Activated CD8-positive, alpha-beta T cell treated with anti-CD3 and anti-CD28 coated beads, Interleukin-2, amount 10 ng/mL, durations not matched to agents 7 days and 5 days (primary cell): ENCODE data around the gene WWOX. TPM values are rescaled to one million over a fixed set of nuclear protein-coding genes. Genes with fewer than 3 reads are reported as not detected.
A peak's percentile ranks its signal among the peaks of the same experiment; 100 is the strongest.

ENCODE experiments used
- ATAC-seq: fragments of 150-1000 bp; cut with Tn5 transposase; one replicate; pipeline ENCODE4 v1.10.0; 2021; ENCODE audit warnings: moderate library complexity
- CTCF ChIA-PET: fragments of 350-600 bp; sonication (Branson Sonifier 250); formaldehyde crosslinking; loops from one replicate; lab custom pipeline; 2021; ENCODE audit warnings: antibody characterized with exemption; lab: Charles Lee
- POLR2A ChIA-PET: fragments of 350-600 bp; sonication (Branson Sonifier 250); formaldehyde crosslinking; loops from one replicate; lab custom pipeline; 2021; ENCODE audit warnings: antibody characterized with exemption; lab: Charles Lee
- DNase-seq: peaks from one replicate; pipeline ENCODE4 v3.0.0-alpha.2; 2020
- H3K27ac Mint-ChIP-seq: one replicate; pipeline ENCODE4 v1.8.0; 2021; ENCODE audit warnings: mild to moderate bottlenecking, mixed read lengths
- H3K27me3 Mint-ChIP-seq: one replicate; pipeline ENCODE4 v1.8.0; 2021; ENCODE audit warnings: low read depth, mixed read lengths
- H3K36me3 Mint-ChIP-seq: one replicate; pipeline ENCODE4 v1.8.0; 2021; ENCODE audit warnings: low read depth, mixed read lengths
- H3K4me1 Mint-ChIP-seq: one replicate; pipeline ENCODE4 v1.8.0; 2021; ENCODE audit warnings: low read depth, mixed read lengths
- H3K4me3 Mint-ChIP-seq: one replicate; pipeline ENCODE4 v1.8.0; 2021; ENCODE audit warnings: mild to moderate bottlenecking, mixed read lengths
- H3K9me3 Mint-ChIP-seq: one replicate; pipeline ENCODE4 v1.8.0; 2022; ENCODE audit warnings: mixed read lengths; ENCODE audit not compliant: insufficient read depth
- total RNA-seq, 2 experiments: library from RNA; stranded (reverse); gene quantifications; one replicate each; pipeline ENCODE4 v1.2.3, GENCODE V29; 2021

WWOX gene
- total RNA-seq, 2 experiments from 2014 or later: 34.4 to 34.9 TPM

GRCh38 chr16:79164388-79164995, 1065.0 kb downstream of the WWOX start:
- Mint-ChIP-seq H3K9me3 (peaks cover 11% of the 10 kb centered on the region), H3K27ac (no peak overlapping the region), H3K4me3 (peak overlapping the region; percentile 16), H3K36me3 (peaks cover 4% of the 10 kb centered on the region), H3K4me1 (peaks cover 23% of the 10 kb centered on the region), H3K27me3 (no peaks in the 10 kb centered on the region)
- POLR2A ChIA-PET: interaction anchor here (0.5 kb wide), 1 partner anchor 274 kb away, joined by 3 read pairs; no protein-coding TSS in a partner anchor
- DNase-seq (no peak), ATAC-seq (no peak)
- CTCF ChIA-PET: interaction anchor here (0.7 to 1.4 kb wide), 3 partner anchors 9 to 394 kb away, joined by 3 read pairs; no protein-coding TSS in a partner anchor

GRCh38 chr16:79165079-79165478, 1065.6 kb downstream of the WWOX start:
- CTCF ChIA-PET: no interaction called here
- Mint-ChIP-seq H3K36me3 (peaks cover 4% of the 10 kb centered on the region), H3K27ac (no peak overlapping the region), H3K9me3 (peaks cover 11% of the 10 kb centered on the region), H3K4me1 (peaks cover 23% of the 10 kb centered on the region), H3K4me3 (no peak overlapping the region), H3K27me3 (no peaks in the 10 kb centered on the region)
- POLR2A ChIA-PET: no interaction called here
- DNase-seq (no peak), ATAC-seq (no peak)

DNA sequence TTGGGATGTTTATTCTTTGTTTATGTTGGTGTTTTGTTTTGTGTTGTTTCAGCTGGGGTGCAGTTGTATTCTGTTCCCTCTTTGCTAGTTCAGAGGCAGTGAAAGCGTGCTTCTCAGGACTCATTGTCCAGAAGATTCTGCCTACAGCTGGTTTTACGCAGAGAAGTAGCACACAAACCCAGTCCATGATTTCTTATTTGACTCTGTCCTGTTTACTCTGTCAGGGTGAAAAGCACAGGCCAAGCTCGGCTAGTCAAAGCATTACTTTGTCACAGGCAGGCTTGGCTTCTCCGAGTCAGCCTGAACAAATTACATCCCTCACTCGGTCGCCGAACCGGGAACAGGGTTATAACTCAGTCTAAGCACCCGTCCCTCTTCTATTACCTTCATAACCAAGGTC, 1066.1 kb downstream of the WWOX start:
- Mint-ChIP-seq H3K9me3 (peaks cover 11% of the 10 kb centered on the region), H3K4me3 (no peak overlapping the region), H3K4me1 (peaks cover 23% of the 10 kb centered on the region), H3K36me3 (peaks cover 4% of the 10 kb centered on the region), H3K27me3 (no peaks in the 10 kb centered on the region), H3K27ac (no peak overlapping the region)
- POLR2A ChIA-PET: no interaction called here
- ATAC-seq (no peak), DNase-seq (no peak)
- CTCF ChIA-PET: no interaction called here

DNA sequence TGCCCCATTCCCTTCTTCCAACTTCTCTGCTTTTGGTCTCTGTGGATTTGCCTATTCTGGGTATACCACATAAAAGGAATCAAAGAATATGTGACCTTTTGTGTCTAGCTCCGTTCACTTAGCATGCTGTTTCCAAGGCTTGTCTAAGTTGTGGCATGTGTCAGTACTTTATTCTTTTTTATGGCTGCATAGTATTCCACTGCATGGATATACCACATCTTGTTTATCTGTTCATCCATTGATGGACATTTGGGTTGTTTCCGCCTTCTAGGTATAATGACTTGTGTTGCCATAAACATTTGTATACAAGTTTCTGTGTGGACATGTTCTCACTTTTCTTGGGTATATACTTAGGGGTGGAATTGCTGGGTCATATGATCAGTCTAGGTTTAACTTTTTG, 1068.4 kb downstream of the WWOX start:
- peaks cover 2% of the 10 kb centered on the region for H3K27me3 Mint-ChIP-seq
- ATAC-seq (no peak), DNase-seq (no peak)
- POLR2A ChIA-PET: no interaction called here
- H3K27ac Mint-ChIP-seq: no peak overlapping the region
- H3K36me3 Mint-ChIP-seq: peaks cover 4% of the 10 kb centered on the region
- H3K4me3 Mint-ChIP-seq: no peak overlapping the region
- CTCF ChIA-PET: no interaction called here
- peaks cover 11% of the 10 kb centered on the region for H3K9me3 Mint-ChIP-seq
- peaks cover 22% of the 10 kb centered on the region for H3K4me1 Mint-ChIP-seq

DNA sequence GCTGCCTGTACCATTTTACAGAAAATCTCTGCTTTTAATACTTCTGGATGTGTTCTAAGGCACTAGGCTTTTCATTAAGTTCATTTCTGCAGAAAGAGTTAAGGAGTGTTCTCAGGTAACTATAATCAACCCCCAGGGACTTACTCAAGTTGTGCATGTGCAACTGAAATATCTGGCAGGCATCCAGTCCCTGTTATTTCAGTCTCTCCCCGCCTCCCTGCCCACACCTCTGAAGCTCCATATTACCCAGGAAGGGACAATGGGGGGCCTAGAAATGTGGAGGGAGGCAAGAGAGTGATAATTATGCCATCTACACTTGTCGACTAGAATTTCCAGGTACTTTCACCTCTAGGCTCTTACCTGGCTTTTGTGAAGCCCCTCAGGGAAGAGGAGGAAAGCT, 1068.9 kb downstream of the WWOX start:
- H3K27ac Mint-ChIP-seq: no peak overlapping the region
- no peak for ATAC-seq
- no peak overlapping the region for H3K4me3 Mint-ChIP-seq

DNA sequence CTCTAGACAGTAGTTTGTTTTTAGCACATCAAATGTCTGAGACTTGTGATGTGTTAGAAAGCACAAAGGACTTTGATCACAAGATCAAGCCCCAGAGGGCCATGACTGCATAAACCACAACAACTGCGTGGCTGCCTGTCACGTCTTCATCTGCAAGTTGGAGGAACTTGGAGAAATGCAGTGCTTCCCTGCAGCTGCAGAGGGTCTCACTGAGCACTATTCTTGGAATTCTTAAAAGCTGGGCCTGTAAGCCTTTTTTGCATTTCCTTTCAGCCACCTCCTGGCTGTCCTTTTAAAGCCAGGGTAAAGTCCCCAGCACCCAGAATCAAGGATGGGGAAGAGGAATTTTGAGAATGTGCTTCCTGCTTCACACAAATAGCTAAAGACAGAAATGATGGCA, 1069.8 kb downstream of the WWOX start:
- CTCF ChIA-PET: no interaction called here
- no peak overlapping the region for H3K27ac Mint-ChIP-seq
- DNase-seq (peak; percentile 53), ATAC-seq (peak; percentile 68)
- POLR2A ChIA-PET: no interaction called here
- H3K27me3 Mint-ChIP-seq: peaks cover 2% of the 10 kb centered on the region
- H3K36me3 Mint-ChIP-seq: peaks cover 4% of the 10 kb centered on the region
- peaks cover 14% of the 10 kb centered on the region for H3K4me1 Mint-ChIP-seq
- H3K9me3 Mint-ChIP-seq: peaks cover 11% of the 10 kb centered on the region
- no peak overlapping the region for H3K4me3 Mint-ChIP-seq

More for the DNA sequence above, 1068.9 kb downstream of the WWOX start:
- no peak for DNase-seq
- peaks cover 11% of the 10 kb centered on the region for H3K9me3 Mint-ChIP-seq
- peaks cover 20% of the 10 kb centered on the region for H3K4me1 Mint-ChIP-seq
- peaks cover 4% of the 10 kb centered on the region for H3K36me3 Mint-ChIP-seq
- POLR2A ChIA-PET: no interaction called here
- CTCF ChIA-PET: no interaction called here
- peaks cover 2% of the 10 kb centered on the region for H3K27me3 Mint-ChIP-seq

DNA sequence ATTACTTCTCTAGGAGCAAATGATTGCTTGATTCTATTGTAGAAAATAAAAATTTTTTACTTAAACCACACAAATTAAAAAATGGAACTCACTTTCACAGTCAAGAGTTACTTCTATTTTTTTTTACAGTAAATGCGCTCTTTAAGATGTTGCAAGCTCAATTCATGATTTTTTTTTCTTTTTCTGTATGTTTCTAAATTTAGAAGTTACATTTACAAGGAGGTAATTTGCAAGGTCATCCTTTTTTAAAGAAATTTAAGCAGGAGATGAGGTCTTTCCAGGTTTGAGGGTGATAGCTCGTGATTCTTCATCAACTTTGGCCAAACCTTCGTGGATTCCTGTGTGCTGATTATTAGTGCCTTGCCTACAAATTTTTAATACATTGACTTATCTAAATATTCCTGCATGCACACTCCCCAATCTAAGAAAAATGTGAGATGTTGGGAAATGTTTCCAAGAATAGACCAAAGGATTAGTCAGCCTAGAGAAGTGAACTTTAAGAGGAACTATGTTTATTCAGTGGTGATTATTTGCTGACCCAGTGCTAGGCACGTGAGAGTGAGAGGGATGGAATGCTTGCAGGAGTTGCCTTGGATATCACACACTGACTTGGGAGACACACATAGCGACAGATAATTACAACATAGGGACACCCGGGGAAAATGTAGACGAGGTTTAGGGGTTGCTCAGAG, 1071.2 kb downstream of the WWOX start:
- Mint-ChIP-seq H3K4me1 (peaks cover 12% of the 10 kb centered on the region), H3K36me3 (peaks cover 4% of the 10 kb centered on the region), H3K27me3 (peaks cover 4% of the 10 kb centered on the region), H3K4me3 (no peak overlapping the region), H3K27ac (no peak overlapping the region), H3K9me3 (peaks cover 11% of the 10 kb centered on the region)
- ChIA-PET POLR2A (no interaction called here), CTCF (no interaction called here)
- DNase-seq: no peak
- ATAC-seq: no peak

DNA sequence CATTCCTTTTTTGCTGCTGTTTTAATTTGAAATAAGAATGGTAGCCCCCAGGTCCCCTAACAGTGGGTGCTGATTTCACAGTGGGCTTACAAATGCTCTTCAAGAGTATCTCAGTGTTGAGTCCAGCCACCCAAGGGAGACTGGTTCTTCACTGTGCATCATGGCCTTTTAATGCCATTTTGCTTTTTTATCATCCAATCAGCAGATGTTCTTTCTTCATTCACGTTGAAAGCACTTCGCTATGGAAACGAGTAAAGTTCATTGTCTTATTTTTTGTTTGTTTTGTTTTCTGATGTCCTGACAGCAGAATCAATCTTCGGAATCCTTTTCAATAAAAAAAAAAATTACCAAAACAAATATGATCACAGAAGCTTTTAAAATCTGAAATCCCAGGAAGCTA, 1072.0 kb downstream of the WWOX start:
- Mint-ChIP-seq H3K27me3 (peaks cover 6% of the 10 kb centered on the region), H3K9me3 (peaks cover 15% of the 10 kb centered on the region), H3K4me3 (no peak overlapping the region), H3K4me1 (peaks cover 14% of the 10 kb centered on the region), H3K27ac (no peak overlapping the region), H3K36me3 (peaks cover 4% of the 10 kb centered on the region)
- POLR2A ChIA-PET: no interaction called here
- CTCF ChIA-PET: no interaction called here
- no peak for ATAC-seq
- no peak for DNase-seq

GRCh38 chr16:79171931-79172705, 1072.7 kb downstream of the WWOX start:
- Mint-ChIP-seq H3K27ac (no peak overlapping the region), H3K27me3 (peaks cover 9% of the 10 kb centered on the region), H3K36me3 (peaks cover 6% of the 10 kb centered on the region), H3K4me3 (no peak overlapping the region), H3K9me3 (peaks cover 21% of the 10 kb centered on the region), H3K4me1 (peaks cover 14% of the 10 kb centered on the region)
- POLR2A ChIA-PET: no interaction called here
- DNase-seq (no peak), ATAC-seq (no peak)
- CTCF ChIA-PET: no interaction called here

GRCh38 chr16:79172976-79173500, 1073.6 kb downstream of the WWOX start:
- Mint-ChIP-seq H3K4me1 (peaks cover 14% of the 10 kb centered on the region), H3K27me3 (peaks cover 12% of the 10 kb centered on the region), H3K27ac (no peak overlapping the region), H3K9me3 (peaks cover 17% of the 10 kb centered on the region), H3K36me3 (peaks cover 5% of the 10 kb centered on the region), H3K4me3 (no peak overlapping the region)
- ATAC-seq (no peak), DNase-seq (no peak)
- ChIA-PET CTCF (interaction anchor here (1.5 kb wide), 1 partner anchor 9 kb away, joined by 3 read pairs; no protein-coding TSS in a partner anchor), POLR2A (no interaction called here)

DNA sequence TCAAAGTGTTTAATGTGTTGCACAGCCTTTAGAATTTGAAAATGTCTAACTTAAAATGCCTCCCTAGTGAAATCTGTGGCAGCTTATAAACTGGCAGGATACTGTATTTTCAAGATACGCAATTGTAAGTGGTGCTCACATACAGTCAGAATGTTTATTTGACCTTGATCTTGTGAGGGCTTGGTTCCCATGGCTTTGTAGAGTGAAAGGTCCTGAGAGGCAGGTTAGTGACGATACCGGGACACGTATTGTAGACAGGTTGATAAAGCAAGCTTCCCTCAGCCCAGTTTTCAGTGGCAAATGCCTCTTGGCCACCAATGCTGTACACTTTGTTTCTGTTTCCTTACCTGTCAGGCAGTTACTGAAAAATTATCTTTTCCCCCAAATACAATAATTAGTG, 1074.5 kb downstream of the WWOX start:
- ChIA-PET POLR2A (no interaction called here), CTCF (interaction anchor here (1.5 kb wide), 1 partner anchor 10 kb away, joined by 3 read pairs; no protein-coding TSS in a partner anchor)
- no peak overlapping the region for H3K27ac Mint-ChIP-seq
- DNase-seq: no peak
- peaks cover 15% of the 10 kb centered on the region for H3K9me3 Mint-ChIP-seq
- H3K27me3 Mint-ChIP-seq: peaks cover 12% of the 10 kb centered on the region
- H3K36me3 Mint-ChIP-seq: peaks cover 2% of the 10 kb centered on the region
- no peak overlapping the region for H3K4me3 Mint-ChIP-seq
- no peak for ATAC-seq
- peaks cover 10% of the 10 kb centered on the region for H3K4me1 Mint-ChIP-seq
